HG03575 (cell line): ENCODE measurements around the gene MEGF10.
A peak's percentile ranks its signal among the peaks of the same experiment; 100 is the strongest.

ENCODE experiments used
- ATAC-seq: cut with Tn5 transposase; IDR thresholded peaks from one replicate; pipeline ENCODE4 v1.9.1; 2021; ENCODE audit not compliant: unreplicated experiment, insufficient number of reproducible peaks, low FRiP score; ENCODE audit errors: extremely low read depth

Gene MEGF10

DNA sequence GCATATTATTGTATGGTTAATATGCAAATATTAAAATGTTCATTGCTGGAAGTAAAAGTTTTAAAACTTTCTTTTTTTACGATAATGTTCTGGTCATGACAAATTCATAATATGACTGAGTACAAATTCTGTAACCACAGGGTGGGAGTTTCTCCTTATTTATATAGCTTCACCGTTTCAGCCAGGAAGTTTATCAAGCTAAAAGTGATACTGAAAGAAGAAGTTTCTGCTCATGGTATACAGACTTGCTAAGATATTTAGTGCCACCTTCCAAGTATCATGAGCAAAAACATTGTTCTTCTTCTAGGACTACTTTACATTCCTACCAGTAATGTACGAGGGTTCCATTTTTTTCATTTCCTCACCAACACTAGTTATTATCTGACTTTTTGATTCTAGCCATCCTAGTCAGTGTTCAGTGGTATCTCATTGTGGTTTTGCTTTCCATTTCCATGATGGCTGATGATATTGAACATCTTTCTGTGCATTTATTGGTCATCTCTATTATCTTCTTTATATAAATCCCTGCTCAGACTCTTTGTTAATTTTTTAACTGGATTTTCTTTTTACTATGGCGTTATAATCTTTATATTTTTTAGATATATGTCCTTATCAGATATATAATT, 132.7 kb downstream of the MEGF10 start:
- peak; percentile 76 for ATAC-seq

GRCh38 chr5:127425037-127425436, 134.4 kb downstream of the MEGF10 start:
- no peak for ATAC-seq

DNA sequence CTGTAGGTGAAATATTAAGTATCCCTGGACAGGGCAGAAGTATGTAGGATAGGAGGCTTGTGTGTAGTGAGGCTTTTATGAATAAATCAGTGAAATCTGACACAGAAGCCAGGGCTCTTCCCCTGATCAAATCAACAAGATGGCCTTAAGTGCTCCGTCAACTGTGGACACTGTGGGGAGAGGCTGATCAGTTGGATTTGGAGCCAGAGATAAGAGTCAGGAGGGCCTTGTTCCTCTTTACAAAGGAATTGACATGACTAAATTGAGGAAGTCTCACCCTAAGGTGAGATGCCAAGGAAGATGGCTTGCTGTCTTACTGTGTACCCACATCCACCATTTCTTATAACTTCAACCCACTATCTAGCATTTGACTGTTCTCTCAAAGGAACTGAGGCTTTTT, 135.3 kb downstream of the MEGF10 start:
- ATAC-seq, result no peak

GRCh38 chr5:127426661-127427060, 136.1 kb downstream of the MEGF10 start:
- no peak for ATAC-seq

DNA sequence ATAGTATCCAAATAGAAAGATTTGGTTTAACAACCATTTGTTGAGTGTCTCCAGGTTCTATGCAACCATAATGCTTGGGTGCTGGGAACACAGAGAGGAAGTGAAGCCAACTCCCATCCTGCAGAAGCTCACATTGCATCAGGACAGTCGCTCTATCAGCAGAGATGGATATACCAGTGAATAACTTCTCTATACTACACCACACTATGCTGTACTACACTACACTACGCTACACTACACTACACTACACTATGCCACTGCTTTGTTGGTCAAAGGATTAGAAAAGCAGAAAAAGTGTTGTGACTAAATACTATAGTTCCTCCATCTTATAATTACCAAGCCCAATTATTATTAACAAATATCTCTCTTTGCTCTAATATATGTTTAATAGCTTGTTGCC, 137.7 kb downstream of the MEGF10 start:
- no peak for ATAC-seq

- ATAC-seq, result no peak
Measured at GRCh38 chr5:127428748-127429147, 138.2 kb downstream of the MEGF10 start.

GRCh38 chr5:127429928-127430327, 139.3 kb downstream of the MEGF10 start:
- ATAC-seq, result no peak

DNA sequence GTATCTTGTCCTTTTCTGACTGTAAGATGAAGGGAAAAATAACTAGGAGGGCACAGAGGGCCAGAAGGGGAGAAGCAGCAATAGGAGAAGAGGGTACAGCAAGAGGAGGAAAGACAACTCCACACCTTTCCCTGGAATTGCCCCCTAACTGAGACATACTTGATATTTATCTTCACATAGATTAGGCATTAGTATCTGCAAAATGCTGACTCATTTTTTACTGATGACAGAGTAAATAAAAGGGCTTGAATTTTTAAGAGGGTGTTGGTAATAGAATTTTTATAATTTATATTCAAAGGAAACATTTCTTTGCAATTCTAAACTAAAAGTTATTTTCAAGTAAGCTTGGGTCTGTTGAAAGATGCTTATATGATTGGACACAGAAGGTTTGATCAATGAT, 140.0 kb downstream of the MEGF10 start:
- ATAC-seq, result no peak

GRCh38 chr5:127431977-127432585, 141.5 kb downstream of the MEGF10 start:
- no peak for ATAC-seq

GRCh38 chr5:127433526-127433925, 142.9 kb downstream of the MEGF10 start:
- ATAC-seq, result no peak

GRCh38 chr5:127434588-127434987, 144.0 kb downstream of the MEGF10 start:
- ATAC-seq, result no peak

DNA sequence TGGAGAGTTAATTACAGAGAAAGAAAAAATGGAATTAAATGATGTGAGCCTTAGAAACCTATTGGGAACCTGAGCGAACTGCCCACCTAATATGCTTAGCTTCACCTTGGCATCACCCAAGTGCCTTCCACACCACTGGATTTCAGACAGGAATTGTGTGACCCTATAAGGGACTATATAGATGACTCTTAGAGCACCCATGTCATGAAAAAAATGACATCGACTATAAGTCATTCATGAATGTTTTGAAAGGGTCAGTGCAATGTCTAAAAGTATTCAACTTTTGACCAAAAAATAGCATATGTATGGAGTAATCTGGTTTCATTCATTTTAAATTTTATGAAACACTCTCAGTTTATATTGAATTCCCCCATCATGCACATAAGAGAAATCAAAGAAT, 145.2 kb downstream of the MEGF10 start:
- no peak for ATAC-seq

GRCh38 chr5:127439644-127440043, 149.0 kb downstream of the MEGF10 start:
- no peak for ATAC-seq

- ATAC-seq, result no peak
Measured at GRCh38 chr5:127440831-127441230, 150.2 kb downstream of the MEGF10 start.

DNA sequence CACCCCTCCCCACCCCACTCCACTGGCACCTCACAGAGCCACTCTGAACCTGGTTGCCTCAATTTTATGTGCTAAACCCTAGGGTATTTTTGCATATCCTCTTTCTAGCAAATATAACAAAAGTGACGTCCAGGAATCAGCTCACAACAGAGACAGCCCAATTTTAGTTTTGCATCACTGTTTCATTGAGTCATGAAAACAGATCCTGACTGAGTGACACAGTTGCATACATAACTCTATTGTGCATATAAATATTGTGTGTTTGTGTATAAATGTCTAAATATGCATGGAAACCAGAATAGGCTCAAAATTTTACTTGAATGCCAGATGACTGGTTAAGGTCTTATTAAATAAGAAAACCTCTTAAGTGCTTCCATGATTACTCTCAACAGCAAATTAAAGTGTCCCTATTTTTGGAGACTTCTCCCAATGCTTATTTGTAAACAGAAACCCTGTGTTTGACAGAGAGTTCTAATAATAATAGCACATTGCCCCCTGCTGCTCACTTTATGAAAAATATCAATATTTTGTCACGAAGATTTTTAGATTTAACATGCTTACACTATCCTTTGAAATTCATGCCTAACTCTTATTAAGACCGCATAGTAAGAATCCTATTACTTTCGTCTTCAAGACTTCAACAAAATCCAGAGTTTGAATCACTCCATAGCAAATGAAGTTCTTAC, 151.3 kb downstream of the MEGF10 start:
- ATAC-seq, result no peak

- ATAC-seq, result no peak
Measured at GRCh38 chr5:127444171-127444570, 153.6 kb downstream of the MEGF10 start.

DNA sequence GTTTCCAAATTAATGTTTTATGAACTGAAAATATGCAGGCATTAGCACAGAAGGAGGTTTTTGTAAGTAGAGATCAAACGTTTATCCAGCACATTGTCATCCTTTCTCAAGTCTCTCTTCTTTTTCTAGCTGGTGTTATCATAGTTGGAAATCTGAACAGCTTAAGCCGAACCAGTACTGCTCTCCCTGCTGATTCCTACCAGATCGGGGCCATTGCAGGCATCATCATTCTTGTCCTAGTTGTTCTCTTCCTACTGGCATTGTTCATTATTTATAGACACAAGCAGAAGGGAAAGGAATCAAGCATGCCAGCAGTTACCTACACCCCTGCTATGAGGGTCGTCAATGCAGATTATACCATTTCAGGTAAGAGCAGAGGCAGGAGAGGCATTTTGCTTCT, 154.7 kb downstream of the MEGF10 start:
- ATAC-seq, result no peak

- ATAC-seq, result no peak
Measured at GRCh38 chr5:127446626-127447025, 156.0 kb downstream of the MEGF10 start.

GRCh38 chr5:127447827-127448226, 157.2 kb downstream of the MEGF10 start:
- no peak for ATAC-seq

DNA sequence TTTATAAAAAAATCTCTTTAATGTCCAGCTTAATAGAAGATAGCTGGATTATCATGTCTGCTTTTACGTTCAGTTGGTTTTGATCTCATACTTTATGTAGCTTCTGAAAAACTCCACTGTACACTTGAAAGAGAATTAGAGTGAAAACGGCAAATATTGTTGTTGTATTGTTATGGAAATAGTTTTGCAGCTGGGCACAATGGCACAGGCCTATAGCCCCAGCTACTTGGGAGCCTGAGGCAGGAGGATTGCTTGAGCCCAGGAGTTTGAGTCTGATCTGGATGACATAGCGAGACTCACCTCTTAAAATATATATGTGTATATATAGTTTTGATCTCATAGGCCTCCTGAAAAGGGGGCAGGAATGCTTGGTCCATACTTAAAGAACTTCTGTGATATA, 159.4 kb downstream of the MEGF10 start:
- no peak for ATAC-seq
